ENCODE results near the gene GMPR2.

The GMPR2 gene

GRCh38 chr14:24186831-24187538, 45.7 kb upstream of the GMPR2 start:
- H3K4me3 ChIP-seq: no peak overlapping the region
- peaks cover 48 to 75% (median 56%) of the 10 kb centered on the region in 3 donors for H3K36me3 ChIP-seq
- H3K4me1 ChIP-seq: peaks cover 0 to 24% (median 17%) of the 10 kb centered on the region in 4 donors
- intact Hi-C loops (cut with DNase I; ENCODE audit: low total_unique reads): loop anchor here (5.0 kb wide), 1 partner anchor 40 kb away; the partner anchor contains the start of genes PSME2 and RNF31
- H3K27ac ChIP-seq: no peak overlapping the region
- DNase-seq: no peak
- no peak for TF ChIP-seq CTCF (IDR thresholded peaks at IDR 0.05)
- H3K9me3 ChIP-seq: no peaks in the 10 kb centered on the region
- H3K27me3 ChIP-seq: no peaks in the 10 kb centered on the region

- TF ChIP-seq CTCF (IDR thresholded peaks at IDR 0.05): no peak
- Histone ChIP-seq H3K27me3 (no peaks in the 10 kb centered on the region), H3K36me3 (peaks cover 48 to 75% (median 56%) of the 10 kb centered on the region in 3 donors), H3K9me3 (no peaks in the 10 kb centered on the region), H3K27ac (no peak overlapping the region), H3K4me1 (peaks cover 0 to 24% (median 17%) of the 10 kb centered on the region in 4 donors), H3K4me3 (peak overlapping the region; percentile 56 to 67)
- DNase-seq: no peak
- intact Hi-C loops (cut with DNase I; ENCODE audit: low total_unique reads): loop anchor here (5.0 kb wide), 1 partner anchor 40 kb away; the partner anchor contains the start of genes PSME2 and RNF31
Measured at GRCh38 chr14:24187539-24187915, 45.2 kb upstream of the GMPR2 start.

- Histone ChIP-seq H3K4me1 (peaks cover 0 to 24% (median 17%) of the 10 kb centered on the region in 4 donors), H3K9me3 (no peaks in the 10 kb centered on the region), H3K36me3 (peaks cover 45 to 73% (median 54%) of the 10 kb centered on the region in 3 donors), H3K27me3 (no peaks in the 10 kb centered on the region), H3K4me3 (peak within 1 kb of the TSS; percentile 56 to 67), H3K27ac (peak within 1 kb of the TSS; percentile 65 to 73)
- TF ChIP-seq CTCF (IDR thresholded peaks at IDR 0.05): peak in 1 of 2 experiments; percentile 9
- peak; percentile 96 to 97 for DNase-seq
- intact Hi-C loops (cut with DNase I; ENCODE audit: low total_unique reads): loop anchor here (5.0 kb wide), 1 partner anchor 41 kb away; the partner anchor contains the start of genes PSME2 and RNF31
Measured at GRCh38 chr14:24188251-24189058, 44.3 kb upstream of the GMPR2 start, which contains the start of gene IPO4. TSS of gene IPO4 (minus strand) at chr14:24188816. CDS start at chr14:24188787, 29 bp downstream.

GRCh38 chr14:24189059-24189375, 43.7 kb upstream of the GMPR2 start:
- no peak for TF ChIP-seq CTCF (IDR thresholded peaks at IDR 0.05)
- H3K9me3 ChIP-seq: no peaks in the 10 kb centered on the region
- peaks cover 0 to 26% (median 19%) of the 10 kb centered on the region in 4 donors for H3K4me1 ChIP-seq
- no peak for DNase-seq
- intact Hi-C loops (cut with DNase I; ENCODE audit: low total_unique reads): loop anchor here (5.0 kb wide), 1 partner anchor 42 kb away; the partner anchor contains the start of genes PSME2 and RNF31
- H3K27me3 ChIP-seq: no peaks in the 10 kb centered on the region
- peak overlapping the region in 1 of 2 donors; percentile 73 for H3K27ac ChIP-seq
- peaks cover 39 to 68% (median 48%) of the 10 kb centered on the region in 3 donors for H3K36me3 ChIP-seq
- H3K4me3 ChIP-seq: peak overlapping the region; percentile 56 to 67

GRCh38 chr14:24189460-24189859, 43.3 kb upstream of the GMPR2 start:
- peak overlapping the region in 1 of 2 donors; percentile 73 for H3K27ac ChIP-seq
- H3K27me3 ChIP-seq: no peaks in the 10 kb centered on the region
- no peak for TF ChIP-seq CTCF (IDR thresholded peaks at IDR 0.05)
- H3K9me3 ChIP-seq: no peaks in the 10 kb centered on the region
- no peak for DNase-seq
- intact Hi-C loops (cut with DNase I; ENCODE audit: low total_unique reads): loop anchor here (5.0 kb wide), 1 partner anchor 42 kb away; the partner anchor contains the start of genes PSME2 and RNF31
- H3K4me1 ChIP-seq: peaks cover 0 to 30% (median 23%) of the 10 kb centered on the region in 4 donors
- peaks cover 34 to 63% (median 44%) of the 10 kb centered on the region in 3 donors for H3K36me3 ChIP-seq
- no peak overlapping the region for H3K4me3 ChIP-seq
